H1 (cell line): ENCODE results near the gene HOXC11. TPM values are rescaled to one million over a fixed set of nuclear protein-coding genes. Genes with fewer than 3 reads are reported as not detected.

Experiments
- CBX8 ChIP-seq: fragments of 300-800, 300-1000 bp; sonication (generic); IDR thresholded peaks from 2 replicates; pipeline ENCODE4 v1.7.1; 2016; ENCODE audit warnings: low read depth, low read length, borderline replicate concordance
- CEBPB ChIP-seq: IDR thresholded peaks from 2 replicates; pipeline ENCODE4 v1.6.1; 2012; ENCODE audit warnings: low read depth, low read length
- CHD7 ChIP-seq: fragments of 300-600 bp; sonication (generic); IDR thresholded peaks from 2 replicates; pipeline ENCODE4 v1.7.1; 2012; ENCODE audit warnings: low read length, moderate library complexity, mild to moderate bottlenecking, inconsistent platforms; ENCODE audit not compliant: insufficient replicate concordance
- EZH2 ChIP-seq: fragments of 200-600 bp; sonication (generic); IDR thresholded peaks from 2 replicates; pipeline ENCODE4 v1.7.1; 2012; ENCODE audit warnings: low read depth, mild to moderate bottlenecking, moderate library complexity, low read length, inconsistent platforms; ENCODE audit not compliant: severe bottlenecking
- HDAC2 ChIP-seq, 2 experiments: fragments of 300-600 bp in 1 of 2; sonication (generic) in 1 of 2; IDR thresholded peaks; 2 replicates each; pipeline ENCODE4 v1.6.1; 2011 to 2012; ENCODE audit warnings: low read depth in 2 of 2, low read length in 2 of 2, mild to moderate bottlenecking in 2 of 2, moderate library complexity in 2 of 2, borderline replicate concordance in 1 of 2, inconsistent platforms in 1 of 2
- KDM4A ChIP-seq: IDR thresholded peaks from one replicate; pipeline ENCODE4 v1.7.1; 2012; ENCODE audit warnings: low read depth, mild to moderate bottlenecking, moderate library complexity, low read length, inconsistent platforms; ENCODE audit not compliant: severe bottlenecking
- KDM5A ChIP-seq: fragments of 200-600 bp; IDR thresholded peaks from 2 replicates; pipeline ENCODE4 v1.7.1; 2012; ENCODE audit warnings: mild to moderate bottlenecking, low read length, inconsistent platforms, mixed read lengths
- POLR2A ChIP-seq, 2 experiments: IDR thresholded peaks; 1 replicate in 1 of 2; 2 replicates in 1 of 2; pipeline ENCODE4 v1.6.1; 2011; ENCODE audit warnings: low read depth in 2 of 2, low read length in 2 of 2, mild to moderate bottlenecking in 2 of 2; ENCODE audit errors: control extremely low read depth in 1 of 2
- SRF ChIP-seq: IDR thresholded peaks from 2 replicates; pipeline ENCODE4 v1.6.1; 2011; ENCODE audit warnings: mild to moderate bottlenecking, low read depth, low read length, moderate library complexity
- TCF12 ChIP-seq: IDR thresholded peaks from 2 replicates; pipeline ENCODE4 v1.6.1; 2011; ENCODE audit warnings: low read depth, mild to moderate bottlenecking, low read length
- polyA plus RNA-seq, 7 experiments: library from polyadenylated mRNA; depleted of rRNA in 3 of 7; stranded (reverse) in 5 of 7; unstranded in 2 of 7; fragments of >200 nt in 5 of 7; fragments of 200-250 nt in 2 of 7; gene quantifications; 1 replicate in 5 of 7; 2 replicates in 1 of 7; 4 replicates in 1 of 7; pipeline versions ENCODE4 v1.2.1 to v1.2.3, GENCODE V29; 2011 to 2013; ENCODE audit warnings: missing spikeins in 2 of 7, mixed read lengths in 2 of 7
- total RNA-seq: library from RNA; stranded (reverse); fragmentation: NEBNext Ultra II Directional; extraction: Animal tissue kit (Norgen Biotek cat#: 25700); gene quantifications from 2 replicates; pipeline ENCODE4 v1.2.1, GENCODE V29; 2021

HOXC11 gene
- total and polyA plus RNA-seq, 2 of the 8 experiments (the other 6 are each of a cell fraction or from before 2014, with no cell fraction given) = not detected

- TF ChIP-seq HDAC2 (IDR thresholded peaks at IDR 0.05; ENCODE audit: borderline replicate concordance in 1 of 2, low read depth in 2 of 2, low read length in 2 of 2) (no peak), KDM4A (no peak), CBX8 (0 out of 2 replicates have a peak, but pooled peaks have one; percentile 49), EZH2 (peak; percentile 94), TCF12 (no peak), CEBPB (no peak), SRF (no peak), POLR2A (IDR thresholded peaks at IDR 0.05; ENCODE audit: control extremely low read depth in 1 of 2, low read depth in 2 of 2, low read length in 2 of 2) (no peak), CHD7 (no peak), KDM5A (no peak)
These were observed 17.6 kb downstream of the HOXC11 start (continued) for GRCh38 chr12:53990311-53991076.
